H1 (cell line): ENCODE results near the gene NR1I2. TPM values are rescaled to one million over a fixed set of nuclear protein-coding genes. Genes with fewer than 3 reads are reported as not detected.
A peak's percentile ranks its signal among the peaks of the same experiment; 100 is the strongest.

Experiments used
- EGR1 ChIP-seq: IDR thresholded peaks from 2 replicates; pipeline ENCODE4 v1.6.1; 2011; ENCODE audit warnings: low read depth, low read length, borderline replicate concordance
- EZH2 ChIP-seq: fragments of 200-600 bp; sonication (generic); IDR thresholded peaks from 2 replicates; pipeline ENCODE4 v1.7.1; 2012; ENCODE audit warnings: low read depth, mild to moderate bottlenecking, moderate library complexity, low read length, inconsistent platforms; ENCODE audit not compliant: severe bottlenecking
- RBBP5 ChIP-seq: IDR thresholded peaks from 2 replicates; pipeline ENCODE4 v1.7.1; 2012; ENCODE audit warnings: low read depth, mild to moderate bottlenecking, inconsistent platforms, low read length, moderate library complexity, borderline replicate concordance
- RXRA ChIP-seq: IDR thresholded peaks from 2 replicates; pipeline ENCODE4 v1.6.1; 2011; ENCODE audit warnings: low read depth, mild to moderate bottlenecking, low read length, moderate library complexity; ENCODE audit not compliant: insufficient read depth
- TEAD4 ChIP-seq: IDR thresholded peaks from 2 replicates; pipeline ENCODE4 v1.6.1; 2012; ENCODE audit warnings: low read depth, low read length, inconsistent platforms, mixed read lengths
- polyA plus RNA-seq, 7 experiments: library from polyadenylated mRNA; depleted of rRNA in 3 of 7; stranded (reverse) in 5 of 7; unstranded in 2 of 7; fragments of >200 nt in 5 of 7; fragments of 200-250 nt in 2 of 7; gene quantifications; 1 replicate in 5 of 7; 2 replicates in 1 of 7; 4 replicates in 1 of 7; pipeline versions ENCODE4 v1.2.1 to v1.2.3, GENCODE V29; 2011 to 2013; ENCODE audit warnings: missing spikeins in 2 of 7, mixed read lengths in 2 of 7
- total RNA-seq: library from RNA; stranded (reverse); fragmentation: NEBNext Ultra II Directional; extraction: Animal tissue kit (Norgen Biotek cat#: 25700); gene quantifications from 2 replicates; pipeline ENCODE4 v1.2.1, GENCODE V29; 2021

Gene NR1I2
- total and polyA plus RNA-seq, 2 of the 8 experiments (the other 6 are each of a cell fraction or from before 2014, with no cell fraction given), result 0.28 to 1.8 TPM

DNA sequence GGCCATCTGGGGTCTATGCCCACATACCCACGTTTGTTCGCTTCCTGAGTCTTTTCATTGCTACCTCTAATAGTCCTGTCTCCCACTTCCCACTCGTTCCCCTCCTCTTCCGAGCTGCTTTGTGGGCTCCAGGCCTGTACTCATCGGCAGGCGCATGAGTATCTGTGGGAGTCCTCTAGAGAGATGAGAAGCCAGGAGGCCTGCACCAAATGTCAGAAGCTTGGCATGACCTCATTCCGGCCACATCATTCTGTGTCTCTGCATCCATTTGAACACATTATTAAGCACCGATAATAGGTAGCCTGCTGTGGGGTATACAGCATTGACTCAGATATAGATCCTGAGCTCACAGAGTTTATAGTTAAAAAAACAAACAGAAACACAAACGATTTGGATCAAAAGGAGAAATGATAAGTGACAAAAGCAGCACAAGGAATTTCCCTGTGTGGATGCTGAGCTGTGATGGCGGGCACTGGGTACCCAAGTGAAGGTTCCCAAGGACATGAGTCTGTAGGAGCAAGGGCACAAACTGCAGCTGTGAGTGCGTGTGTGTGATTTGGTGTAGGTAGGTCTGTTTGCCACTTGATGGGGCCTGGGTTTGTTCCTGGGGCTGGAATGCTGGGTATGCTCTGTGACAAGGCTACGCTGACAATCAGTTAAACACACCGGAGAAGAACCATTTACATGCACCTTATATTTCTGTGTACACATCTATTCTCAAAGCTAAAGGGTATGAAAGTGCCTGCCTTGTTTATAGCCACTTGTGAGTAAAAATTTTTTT lies 35.9 kb downstream of the NR1I2 start (continued):
- TF ChIP-seq RXRA, result no peak
- TF ChIP-seq TEAD4, result peak; percentile 60; the same call in 1 of the 2 replicates
- no peak for TF ChIP-seq EGR1
- TF ChIP-seq EZH2, result no peak
- no peak for TF ChIP-seq RBBP5
